ENCODE measurements around the gene GIPR.
"Not testable (repeated sequence)": the region's sequence is repeated elsewhere in the genome, so short reads cannot be mapped to it uniquely, and the experiment has no call there.

Gene GIPR

DNA sequence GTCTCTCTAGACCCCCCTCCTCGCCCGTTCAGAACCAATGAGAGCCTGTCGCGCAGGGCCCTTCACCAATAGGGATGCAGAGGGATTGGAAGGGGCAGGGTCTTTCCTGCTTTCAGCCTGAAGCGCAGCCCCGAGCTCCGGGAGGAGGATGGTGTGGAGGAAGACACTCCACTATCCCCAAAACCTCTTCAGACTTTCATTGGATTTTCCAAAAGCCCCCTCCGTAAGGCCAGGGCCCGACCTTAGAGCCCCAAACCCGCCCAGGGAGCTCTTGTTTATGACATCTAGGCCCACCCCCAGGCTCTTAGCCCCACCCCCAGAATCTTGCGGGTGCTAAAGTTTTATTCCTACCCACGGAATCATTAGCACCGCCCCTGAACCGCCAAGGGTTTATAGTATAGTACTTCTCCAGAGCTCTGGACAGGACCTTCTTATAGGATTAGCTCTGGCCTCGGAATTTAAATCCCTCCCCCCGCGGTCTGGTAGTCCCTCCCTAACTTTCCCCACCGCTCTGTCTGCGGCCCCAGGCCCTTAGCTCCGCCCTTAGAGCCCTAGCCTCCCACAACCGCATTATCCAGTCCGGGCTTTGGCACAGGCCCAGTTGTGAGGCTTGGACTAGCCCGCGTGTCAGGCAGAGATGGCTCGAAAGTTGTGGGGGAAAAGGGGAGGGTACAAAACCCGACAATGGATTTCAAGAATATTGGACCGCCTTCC, 22.2 kb upstream of the GIPR start:
- peak; percentile 100 for DNase-seq

DNA sequence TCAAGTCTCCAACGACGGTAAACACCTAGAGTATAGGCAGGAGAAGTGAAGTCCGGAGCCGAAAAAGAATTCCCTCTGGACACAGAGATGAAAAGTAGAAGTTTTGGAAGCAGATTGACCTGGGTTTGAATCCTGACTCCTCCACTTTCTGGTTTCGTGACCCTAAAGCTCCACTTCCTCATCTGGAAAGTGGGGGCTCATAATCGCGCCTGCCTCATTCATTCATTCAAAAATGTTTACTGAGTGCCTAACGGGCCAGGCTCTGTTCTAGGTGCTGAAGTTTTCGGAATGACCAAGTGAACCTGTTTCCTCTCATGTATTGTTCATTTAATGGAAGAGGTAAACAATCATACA, 21.7 kb upstream of the GIPR start:
- DNase-seq, result no peak

GRCh38 chr19:45650722-45651121, 17.3 kb upstream of the GIPR start:
- no peak for DNase-seq

GRCh38 chr19:45653634-45654033, 14.4 kb upstream of the GIPR start:
- DNase-seq, result peak; percentile 99

DNA sequence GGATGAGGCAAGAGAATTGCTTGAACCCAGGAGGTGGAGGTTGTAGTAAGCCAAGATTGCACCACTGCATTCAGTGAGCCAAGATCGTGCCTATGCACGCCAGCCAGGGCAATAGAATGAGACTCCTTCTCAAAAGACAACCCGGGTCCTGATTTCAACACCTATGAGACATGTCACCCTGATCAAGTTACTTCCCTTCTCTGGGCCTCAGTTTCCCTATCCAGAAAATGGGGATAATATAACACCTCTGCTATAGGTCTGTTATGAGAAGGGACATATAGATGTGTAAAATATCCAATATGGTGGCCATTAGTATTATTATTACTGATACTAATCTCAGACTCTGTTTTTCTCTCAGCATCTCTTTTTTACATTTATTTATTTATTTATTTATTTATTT, 12.9 kb upstream of the GIPR start:
- no peak for DNase-seq

- peak; percentile 98 for DNase-seq
Measured at GRCh38 chr19:45657520-45658167, 10.4 kb upstream of the GIPR start.

DNA sequence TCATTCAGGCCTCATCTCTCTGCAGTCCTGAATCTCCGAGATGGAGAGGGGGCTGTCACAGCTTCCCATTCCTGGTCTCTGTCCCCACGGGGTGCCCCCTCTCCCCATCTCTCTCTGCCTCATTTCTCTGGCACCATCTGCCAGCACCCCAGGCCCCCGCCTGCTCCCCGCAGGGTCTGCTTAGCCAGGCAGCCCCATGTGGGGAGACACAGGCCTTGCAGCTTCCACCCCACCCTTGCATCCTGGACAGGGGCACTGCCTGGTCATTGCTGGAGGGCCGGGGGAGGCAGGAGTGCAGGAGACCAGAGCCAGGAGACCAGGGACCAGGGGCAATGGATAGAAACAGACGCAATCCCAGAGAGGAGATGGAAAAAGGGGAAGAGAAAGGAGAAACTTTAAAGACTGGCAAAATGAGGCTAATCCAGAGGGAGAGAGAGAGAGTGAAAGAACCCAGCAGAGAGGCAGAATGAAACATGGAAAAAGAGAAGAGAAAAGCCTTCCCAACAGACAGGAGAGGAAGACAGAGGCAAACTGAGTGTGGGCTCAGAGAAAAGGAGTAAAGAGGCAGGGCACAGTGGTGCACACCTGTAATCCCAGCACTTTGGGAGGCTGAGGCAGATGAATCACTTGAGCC, 8.8 kb upstream of the GIPR start:
- DNase-seq, result peak; percentile 25

GRCh38 chr19:45660636-45661035, 7.4 kb upstream of the GIPR start:
- DNase-seq, result peak; percentile 25

- peak; percentile 52 for DNase-seq
Measured at GRCh38 chr19:45663800-45664199, 4.2 kb upstream of the GIPR start.

- no peak for DNase-seq
Measured at GRCh38 chr19:45664575-45664974, 3.4 kb upstream of the GIPR start.

DNA sequence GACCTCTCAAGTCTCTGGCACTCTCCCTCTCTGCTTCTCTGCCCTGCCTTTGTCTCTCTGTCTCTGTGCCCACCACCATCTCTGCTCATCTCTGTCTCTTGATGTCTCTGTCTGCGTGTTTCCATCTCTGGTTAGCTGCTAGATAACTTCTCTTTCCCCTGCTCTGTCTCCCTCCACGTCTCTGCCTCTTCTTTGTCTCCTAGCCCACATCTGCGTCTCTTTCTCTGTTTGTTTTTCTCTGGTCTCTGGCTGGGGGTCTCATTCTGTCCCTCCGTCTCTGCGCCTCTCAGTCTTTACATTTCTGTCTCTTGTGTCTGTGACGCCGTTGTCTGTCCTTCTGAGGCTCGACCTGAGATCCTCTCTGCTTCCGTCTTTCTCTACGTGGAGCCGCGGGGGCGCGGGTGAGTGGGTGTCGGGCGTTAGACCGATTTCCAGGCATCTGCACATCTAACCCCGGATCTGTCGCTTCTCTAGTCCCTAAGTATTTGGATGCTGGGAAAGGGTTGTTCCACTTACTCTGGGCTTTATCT, 386 bp downstream of the GIPR start:
- no peak for DNase-seq

DNA sequence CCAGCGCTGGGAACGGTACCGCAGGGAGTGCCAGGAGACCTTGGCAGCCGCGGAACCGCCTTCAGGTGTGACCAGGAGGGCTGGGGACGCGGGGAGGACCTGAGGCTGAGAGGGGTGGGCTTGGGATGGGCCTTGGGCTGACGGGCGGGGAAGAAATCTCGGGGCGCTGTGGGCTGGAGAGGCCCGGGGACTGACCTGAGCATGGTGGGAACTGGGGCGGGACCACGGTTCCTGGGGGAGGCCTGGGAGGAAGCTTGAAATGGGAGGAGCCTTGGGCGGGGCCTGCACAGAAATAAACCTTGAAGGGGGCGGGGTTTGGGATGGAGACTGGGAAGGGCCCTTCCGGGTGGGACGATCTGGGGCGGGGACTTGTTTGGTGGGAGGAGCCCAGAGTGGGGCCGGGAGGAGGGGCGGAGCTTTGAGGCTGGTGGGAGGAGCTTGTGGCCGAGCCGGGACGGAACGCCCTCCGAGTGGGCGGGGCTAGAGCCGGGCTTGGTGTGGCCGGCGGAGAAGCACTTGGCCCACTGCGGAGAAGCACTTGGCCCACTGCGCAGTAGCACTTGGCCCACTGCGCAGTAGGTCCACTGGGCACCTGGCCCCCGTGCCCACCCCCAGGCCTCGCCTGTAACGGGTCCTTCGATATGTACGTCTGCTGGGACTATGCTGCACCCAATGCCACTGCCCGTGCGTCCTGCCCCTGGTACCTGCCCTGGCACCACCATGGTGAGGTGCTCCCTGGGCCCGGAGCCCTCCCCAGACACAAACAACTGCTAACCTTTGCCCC, 2.8 kb downstream of the GIPR start:
- peak; percentile 88 for DNase-seq

- DNase-seq, result no peak
Measured at GRCh38 chr19:45674946-45675345, 6.9 kb downstream of the GIPR start.

DNA sequence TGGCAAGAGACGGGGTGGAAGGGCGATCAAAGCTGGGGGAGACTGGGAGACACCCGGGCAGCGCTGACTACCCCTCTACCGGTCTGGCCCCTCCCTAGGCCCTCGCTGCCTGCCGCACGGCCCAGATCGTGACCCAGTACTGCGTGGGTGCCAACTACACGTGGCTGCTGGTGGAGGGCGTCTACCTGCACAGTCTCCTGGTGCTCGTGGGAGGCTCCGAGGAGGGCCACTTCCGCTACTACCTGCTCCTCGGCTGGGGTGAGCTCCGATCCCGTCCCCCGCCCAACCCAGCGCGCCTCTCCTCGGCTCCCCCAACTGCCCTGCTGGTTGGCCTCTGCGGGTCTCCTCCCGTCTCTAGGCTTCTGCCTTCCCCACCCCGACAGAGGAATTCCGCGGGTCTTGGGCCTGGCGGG, 8.8 kb downstream of the GIPR start:
- DNase-seq, result no peak

DNA sequence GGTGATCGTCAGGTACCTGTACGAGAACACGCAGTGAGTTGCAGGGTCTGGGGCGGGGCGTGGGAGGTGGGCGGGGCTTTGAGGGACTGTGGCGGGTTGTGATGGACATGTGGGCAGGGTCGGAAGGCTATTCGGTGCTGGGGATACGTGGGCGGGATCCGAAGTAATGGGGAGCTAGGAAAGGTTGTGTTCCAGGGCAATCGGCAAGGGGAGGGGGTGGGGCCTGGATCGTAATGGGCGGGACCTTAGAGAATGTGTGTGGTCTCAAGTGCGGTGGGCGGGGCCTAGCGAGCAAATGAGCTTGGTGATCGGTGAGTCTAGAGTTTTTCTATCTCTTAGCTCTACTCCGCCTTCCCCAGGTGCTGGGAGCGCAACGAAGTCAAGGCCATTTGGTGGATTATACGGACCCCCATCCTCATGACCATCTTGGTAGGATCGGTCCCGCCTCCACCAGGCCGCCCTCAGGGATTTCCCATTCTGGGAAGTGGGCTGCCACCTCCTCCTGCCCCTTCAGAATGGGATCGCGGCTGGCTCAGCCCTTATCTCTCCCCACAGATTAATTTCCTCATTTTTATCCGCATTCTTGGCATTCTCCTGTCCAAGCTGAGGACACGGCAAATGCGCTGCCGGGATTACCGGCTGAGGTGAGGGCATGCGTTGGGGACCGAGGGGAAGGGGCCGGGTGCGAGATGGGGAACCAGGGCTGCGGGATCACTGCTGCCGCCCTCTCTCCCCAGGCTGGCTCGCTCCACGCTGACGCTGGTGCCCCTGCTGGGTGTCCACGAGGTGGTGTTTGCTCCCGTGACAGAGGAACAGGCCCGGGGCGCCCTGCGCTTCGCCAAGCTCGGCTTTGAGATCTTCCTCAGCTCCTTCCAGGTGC, 9.6 kb downstream of the GIPR start:
- DNase-seq, result peak; percentile 51

DNA sequence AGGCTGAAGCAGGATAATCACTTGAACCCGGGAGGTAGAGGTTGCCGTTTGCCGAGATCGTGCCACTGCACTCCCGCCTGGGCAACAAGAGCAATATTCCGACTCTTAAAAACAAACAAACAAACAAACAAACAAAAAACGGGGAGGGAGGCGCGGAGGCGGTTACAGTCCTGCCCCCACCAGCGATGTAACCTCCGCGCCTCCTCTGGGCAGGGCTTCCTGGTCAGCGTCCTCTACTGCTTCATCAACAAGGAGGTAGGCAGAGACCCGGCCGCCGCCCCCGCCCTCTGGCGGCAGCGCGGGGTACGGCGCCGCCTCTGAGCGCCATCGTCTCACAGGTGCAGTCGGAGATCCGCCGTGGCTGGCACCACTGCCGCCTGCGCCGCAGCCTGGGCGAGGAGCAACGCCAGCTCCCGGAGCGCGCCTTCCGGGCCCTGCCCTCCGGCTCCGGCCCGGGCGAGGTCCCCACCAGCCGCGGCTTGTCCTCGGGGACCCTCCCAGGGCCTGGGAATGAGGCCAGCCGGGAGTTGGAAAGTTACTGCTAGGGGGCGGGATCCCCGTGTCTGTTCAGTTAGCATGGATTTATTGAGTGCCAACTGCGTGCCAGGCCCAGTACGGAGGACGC, 13.5 kb downstream of the GIPR start:
- peak; percentile 85 for DNase-seq

GRCh38 chr19:45682117-45682516, 14.1 kb downstream of the GIPR start:
- DNase-seq, result no peak

DNA sequence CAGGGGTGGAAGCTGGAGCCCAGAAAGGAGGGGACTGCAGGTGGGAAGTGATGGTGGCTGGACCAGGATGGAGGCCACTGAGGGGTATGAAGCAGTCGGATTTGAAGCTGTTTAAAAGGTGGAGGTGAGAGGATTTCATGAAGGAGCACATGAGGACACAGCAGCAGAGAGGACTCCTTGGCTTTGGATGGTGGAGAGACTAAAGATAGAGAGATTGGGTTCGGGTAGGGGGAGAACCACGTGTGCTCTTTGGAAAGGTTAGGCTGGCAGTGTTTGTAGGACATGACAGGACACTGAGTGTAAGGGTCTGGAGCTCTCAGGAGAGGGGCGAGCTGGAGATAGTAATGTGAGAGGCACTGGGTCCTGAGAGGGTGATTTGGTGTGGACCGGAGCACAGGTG, 14.9 kb downstream of the GIPR start:
- peak; percentile 26 for DNase-seq

GRCh38 chr19:45685045-45685444, 17.0 kb downstream of the GIPR start:
- DNase-seq, result not testable (repeated sequence)

GRCh38 chr19:45687599-45687998, 19.6 kb downstream of the GIPR start:
- DNase-seq, result no peak

DNA sequence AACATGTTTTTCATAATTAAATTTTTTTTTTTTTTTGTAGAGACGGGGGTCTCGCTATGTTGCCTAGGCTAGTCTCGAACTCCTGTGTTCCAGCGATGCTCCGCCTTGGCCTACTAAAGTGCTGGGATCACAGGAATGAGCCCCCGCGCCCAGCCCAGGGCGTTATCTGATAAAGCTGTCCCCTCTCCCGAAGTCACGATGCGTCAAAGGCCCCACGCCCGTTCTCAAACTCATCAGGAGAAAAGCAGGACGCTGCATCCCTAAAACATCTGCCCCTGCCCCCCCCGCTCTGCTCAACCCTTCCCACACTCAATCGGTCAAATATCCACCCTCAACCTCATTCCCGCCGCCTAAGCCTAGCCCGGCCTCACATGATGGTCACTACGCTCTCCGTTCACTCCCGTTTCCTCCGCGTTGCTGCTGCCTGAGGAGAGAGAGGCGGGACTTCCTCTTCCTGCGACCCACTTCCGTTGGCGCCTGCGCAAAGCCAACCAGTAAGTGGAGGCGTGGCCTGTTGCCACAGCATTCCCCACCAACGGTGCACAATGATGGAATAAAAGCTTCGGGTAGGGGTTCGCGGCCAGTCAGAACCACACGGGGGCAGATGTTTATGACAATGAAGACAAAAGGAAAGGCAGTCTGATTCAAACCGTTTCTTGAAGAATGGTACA, 23.6 kb downstream of the GIPR start, which contains the start of gene SNRPD2:
SNRPD2 (minus strand) TSS at position 438 of the 671 bp plus-strand sequence; CDS start at position 373, 65 bp downstream.
- peak; percentile 98 for DNase-seq
